WTC11 (cell line): ENCODE data around the gene ANKRD9. TPM values are rescaled to one million over a fixed set of nuclear protein-coding genes. Genes with fewer than 3 reads are reported as not detected.

Experiments used
- ATAC-seq: fragments of 200-7000 bp; cut with Tn5 transposase; 2 replicates; pipeline ENCODE4 v1.10.0; 2021; ENCODE audit warnings: mild to moderate bottlenecking, moderate library complexity
- CTCF ChIA-PET: fragments of 300-600 bp; sonication (Branson Sonifier 250); formaldehyde crosslinking; loops from one replicate; lab custom pipeline; 2021; ENCODE audit warnings: antibody characterized with exemption; lab: Charles Lee
- POLR2A ChIA-PET: fragments of 350-600 bp; sonication (Branson Sonifier 250); formaldehyde crosslinking; loops from one replicate; lab custom pipeline; 2021; ENCODE audit warnings: antibody characterized with exemption; lab: Charles Lee
- DNase-seq: peaks from one replicate; pipeline ENCODE4 v3.0.0; 2021; ENCODE audit warnings: low spot score
- H3K27ac Mint-ChIP-seq: 2 replicates; pipeline ENCODE4 v1.8.0; 2021; ENCODE audit warnings: mixed read lengths
- H3K27me3 Mint-ChIP-seq: 2 replicates; pipeline ENCODE4 v1.8.0; 2021; ENCODE audit warnings: low read depth, mild to moderate bottlenecking, moderate library complexity, mixed read lengths
- H3K36me3 Mint-ChIP-seq: 2 replicates; pipeline ENCODE4 v1.8.0; 2021; ENCODE audit warnings: mixed read lengths
- H3K4me1 Mint-ChIP-seq: 2 replicates; pipeline ENCODE4 v1.8.0; 2022; ENCODE audit warnings: mixed read lengths
- H3K4me3 Mint-ChIP-seq: 2 replicates; pipeline ENCODE4 v1.8.0; 2021; ENCODE audit warnings: mild to moderate bottlenecking, moderate library complexity, mixed read lengths
- H3K9me3 Mint-ChIP-seq: 2 replicates; pipeline ENCODE4 v1.8.0; 2021; ENCODE audit warnings: mixed read lengths
- CBFB ChIP-seq: sonication (generic); formaldehyde crosslinking; IDR thresholded peaks from 2 replicates; pipeline ENCODE4 v1.8.1; 2022; ENCODE audit warnings: mild to moderate bottlenecking, low read depth, missing genetic modification reagents
- CREB1 ChIP-seq: sonication (generic); formaldehyde crosslinking; IDR thresholded peaks from 2 replicates; pipeline ENCODE4 v1.8.0; 2023; ENCODE audit warnings: mild to moderate bottlenecking, missing genetic modification reagents
- ETV6 ChIP-seq: sonication (generic); formaldehyde crosslinking; IDR thresholded peaks from 2 replicates; pipeline ENCODE4 v1.8.1; 2022; ENCODE audit warnings: mild to moderate bottlenecking, missing genetic modification reagents
- FOXJ3 ChIP-seq: sonication (generic); formaldehyde crosslinking; IDR thresholded peaks from 2 replicates; pipeline ENCODE4 v1.9.0; 2021; ENCODE audit warnings: missing genetic modification reagents, mild to moderate bottlenecking, borderline replicate concordance
- KAT7 ChIP-seq: sonication (generic); formaldehyde crosslinking; IDR thresholded peaks from 2 replicates; pipeline ENCODE4 v1.8.1; 2023; ENCODE audit warnings: missing genetic modification reagents, mild to moderate bottlenecking, borderline replicate concordance
- NFATC4 ChIP-seq: fragments of 250-450 bp; sonication (Bioruptor Pico); IDR thresholded peaks from 2 replicates; pipeline ENCODE4 v1.9.0; 2021; ENCODE audit warnings: mild to moderate bottlenecking
- NFYB ChIP-seq: sonication (generic); formaldehyde crosslinking; conservative IDR thresholded peaks from 2 replicates; pipeline ENCODE4 v1.8.0; 2022; ENCODE audit warnings: low read depth, missing genetic modification reagents
- NR1H2 ChIP-seq: sonication (generic); formaldehyde crosslinking; IDR thresholded peaks from 2 replicates; pipeline ENCODE4 v1.9.0; 2021; ENCODE audit warnings: mild to moderate bottlenecking, moderate library complexity, missing genetic modification reagents
- SP1 ChIP-seq: sonication (generic); formaldehyde crosslinking; conservative IDR thresholded peaks from 2 replicates; pipeline ENCODE4 v1.8.1; 2022; ENCODE audit warnings: missing genetic modification reagents
- TCF7 ChIP-seq: sonication (generic); formaldehyde crosslinking; IDR thresholded peaks from 2 replicates; pipeline ENCODE4 v1.8.0; 2022; ENCODE audit warnings: mild to moderate bottlenecking, low read depth, missing genetic modification reagents, moderate library complexity
- ZNF121 ChIP-seq: sonication (generic); formaldehyde crosslinking; IDR thresholded peaks from 2 replicates; pipeline ENCODE4 v1.8.0; 2023; ENCODE audit warnings: missing genetic modification reagents
- ZNF317 ChIP-seq: sonication (generic); formaldehyde crosslinking; IDR thresholded peaks from 2 replicates; pipeline ENCODE4 v1.8.1; 2023; ENCODE audit warnings: low read depth, mild to moderate bottlenecking, moderate library complexity, missing genetic modification reagents, borderline replicate concordance
- ZNF396 ChIP-seq: fragments of 250-450 bp; sonication (Bioruptor Pico); IDR thresholded peaks from 2 replicates; pipeline ENCODE4 v1.8.0; 2021; ENCODE audit warnings: mild to moderate bottlenecking, moderate library complexity, borderline replicate concordance
- total RNA-seq: library from RNA; stranded (reverse); gene quantifications from 3 replicates; pipeline ENCODE4 v1.2.3, GENCODE V29; 2021
- TF ChIP-seq, protein P1 (sequence below): sonication (generic); formaldehyde crosslinking; IDR thresholded peaks from 2 replicates; pipeline ENCODE4 v1.8.0; 2022; ENCODE audit warnings: mild to moderate bottlenecking, missing genetic modification reagents
- TF ChIP-seq, protein P2 (sequence below): sonication (generic); formaldehyde crosslinking; IDR thresholded peaks from 2 replicates; pipeline ENCODE4 v1.8.1; 2023; ENCODE audit warnings: mild to moderate bottlenecking, missing genetic modification reagents
- TF ChIP-seq, protein P3 (sequence below): sonication (generic); formaldehyde crosslinking; IDR thresholded peaks from 2 replicates; pipeline ENCODE4 v1.8.1; 2023; ENCODE audit warnings: mild to moderate bottlenecking, missing genetic modification reagents
- TF ChIP-seq, protein P4 (sequence below): sonication (generic); formaldehyde crosslinking; IDR thresholded peaks from 2 replicates; pipeline ENCODE4 v1.8.1; 2023; ENCODE audit warnings: mild to moderate bottlenecking, missing genetic modification reagents, moderate library complexity
- TF ChIP-seq, protein P5 (sequence below): fragments of 250-450 bp; sonication (Bioruptor Pico); IDR thresholded peaks from 2 replicates; pipeline ENCODE4 v1.9.0; 2021; ENCODE audit warnings: mild to moderate bottlenecking
- TF ChIP-seq, protein P6 (sequence below): fragments of 250-450 bp; sonication (Bioruptor Pico); IDR thresholded peaks from 2 replicates; pipeline ENCODE4 v2.1.2; 2022; ENCODE audit warnings: mild to moderate bottlenecking, moderate library complexity
- TF ChIP-seq, protein P7 (sequence below): sonication (generic); formaldehyde crosslinking; IDR thresholded peaks from 2 replicates; pipeline ENCODE4 v1.8.0; 2023; ENCODE audit warnings: mild to moderate bottlenecking, missing genetic modification reagents
- TF ChIP-seq, protein P8 (sequence below): fragments of 250-450 bp; sonication (Bioruptor Pico); IDR thresholded peaks from 2 replicates; pipeline ENCODE4 v1.9.0; 2021; ENCODE audit warnings: mild to moderate bottlenecking

ANKRD9 gene
- total RNA-seq, 1 experiment from 2014 or later: 63.8 TPM

DNA sequence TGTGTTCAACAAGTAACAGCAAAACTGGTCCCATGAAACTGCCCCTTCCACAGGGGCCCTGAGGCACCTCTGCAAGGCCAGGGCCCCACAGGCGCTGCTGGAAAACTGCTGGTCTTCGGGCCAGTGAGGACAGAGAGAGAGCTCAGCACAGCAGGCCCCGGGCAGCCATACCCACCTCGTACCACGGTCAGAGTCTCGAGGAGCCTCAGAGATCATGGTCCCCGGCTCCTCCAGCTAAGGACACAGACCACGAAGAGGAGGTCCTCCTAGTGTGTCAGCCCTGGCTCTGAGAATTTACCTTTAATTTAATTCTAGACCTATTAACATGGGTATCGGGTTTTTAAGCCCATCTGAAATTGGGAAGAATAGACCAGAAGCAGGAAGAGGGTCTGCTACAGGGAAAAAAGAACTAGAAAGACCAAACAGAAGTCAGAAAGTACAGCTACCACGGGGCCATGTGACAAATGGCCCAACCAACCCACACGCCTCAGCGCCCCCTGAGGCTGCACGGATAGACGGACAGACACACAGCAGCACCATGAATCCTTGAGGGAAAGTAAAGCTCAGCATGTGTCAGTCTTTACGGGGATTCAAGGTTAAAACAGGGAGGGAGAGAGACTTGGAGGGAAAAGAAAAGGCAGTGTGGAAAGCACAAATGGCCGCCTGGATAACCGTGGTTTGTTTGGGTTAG is 22.9 kb downstream of the ANKRD9 start (continued):
- TF ChIP-seq, protein P1, sequence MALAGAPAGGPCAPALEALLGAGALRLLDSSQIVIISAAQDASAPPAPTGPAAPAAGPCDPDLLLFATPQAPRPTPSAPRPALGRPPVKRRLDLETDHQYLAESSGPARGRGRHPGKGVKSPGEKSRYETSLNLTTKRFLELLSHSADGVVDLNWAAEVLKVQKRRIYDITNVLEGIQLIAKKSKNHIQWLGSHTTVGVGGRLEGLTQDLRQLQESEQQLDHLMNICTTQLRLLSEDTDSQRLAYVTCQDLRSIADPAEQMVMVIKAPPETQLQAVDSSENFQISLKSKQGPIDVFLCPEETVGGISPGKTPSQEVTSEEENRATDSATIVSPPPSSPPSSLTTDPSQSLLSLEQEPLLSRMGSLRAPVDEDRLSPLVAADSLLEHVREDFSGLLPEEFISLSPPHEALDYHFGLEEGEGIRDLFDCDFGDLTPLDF (CRISPR knock-in tag): no peak
- TF ChIP-seq CREB1 (CRISPR knock-in tag) (no peak), KAT7 (CRISPR knock-in tag) (no peak), CBFB (no peak)
- TF ChIP-seq, protein P2, sequence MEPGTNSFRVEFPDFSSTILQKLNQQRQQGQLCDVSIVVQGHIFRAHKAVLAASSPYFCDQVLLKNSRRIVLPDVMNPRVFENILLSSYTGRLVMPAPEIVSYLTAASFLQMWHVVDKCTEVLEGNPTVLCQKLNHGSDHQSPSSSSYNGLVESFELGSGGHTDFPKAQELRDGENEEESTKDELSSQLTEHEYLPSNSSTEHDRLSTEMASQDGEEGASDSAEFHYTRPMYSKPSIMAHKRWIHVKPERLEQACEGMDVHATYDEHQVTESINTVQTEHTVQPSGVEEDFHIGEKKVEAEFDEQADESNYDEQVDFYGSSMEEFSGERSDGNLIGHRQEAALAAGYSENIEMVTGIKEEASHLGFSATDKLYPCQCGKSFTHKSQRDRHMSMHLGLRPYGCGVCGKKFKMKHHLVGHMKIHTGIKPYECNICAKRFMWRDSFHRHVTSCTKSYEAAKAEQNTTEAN (CRISPR knock-in tag): no peak

DNA sequence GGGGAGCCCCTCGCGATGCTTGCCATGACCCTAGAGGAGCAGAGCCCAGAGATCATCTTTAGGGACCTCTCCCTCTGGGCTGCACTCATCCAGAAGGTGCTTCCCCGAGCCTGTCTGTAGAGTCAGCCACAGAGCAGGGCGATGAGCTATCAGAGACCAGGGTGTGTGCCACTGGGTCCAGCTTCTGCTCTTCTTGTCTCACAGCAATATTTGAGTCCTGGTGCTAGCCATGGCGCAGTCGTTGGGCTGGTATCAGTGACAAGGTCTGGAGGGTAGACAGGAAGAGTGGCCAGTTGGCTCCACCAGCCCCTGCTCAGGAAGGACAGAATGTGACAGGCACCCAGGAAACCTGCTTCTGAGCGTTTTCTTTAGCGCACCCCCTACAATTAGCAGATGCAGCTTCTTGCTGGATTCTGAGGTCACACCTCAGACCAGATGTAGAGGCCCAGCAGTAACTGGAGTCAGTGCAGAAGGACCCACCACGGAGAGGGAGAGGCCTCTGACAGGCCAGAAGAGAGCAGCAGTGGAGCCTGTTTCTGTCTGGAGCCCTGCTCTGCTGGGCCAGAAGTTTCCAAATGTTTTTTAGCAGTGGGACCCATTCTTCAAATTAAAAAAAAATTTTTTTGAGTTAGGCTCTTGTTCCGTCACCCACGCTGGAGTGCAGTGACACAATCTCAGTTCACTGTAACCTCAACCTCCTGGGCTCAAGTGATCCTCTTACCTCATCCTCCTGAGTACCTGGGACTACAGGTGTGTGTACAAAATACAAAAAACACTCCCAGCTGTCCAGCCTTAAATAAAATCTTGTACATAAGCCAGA is 23.7 kb downstream of the ANKRD9 start:
- POLR2A ChIA-PET: no interaction called here
- H3K36me3 Mint-ChIP-seq: no peaks in the 10 kb centered on the region
- H3K4me3 Mint-ChIP-seq: no peak overlapping the region
- DNase-seq (no peak), ATAC-seq (no peak)
- CTCF ChIA-PET: interaction anchor here (1.5 to 2.5 kb wide), 4 partner anchors 12 to 48 kb away, joined by 6 to 11 read pairs (median 8); no protein-coding TSS in a partner anchor
- no peaks in the 10 kb centered on the region for H3K27me3 Mint-ChIP-seq
- no peaks in the 10 kb centered on the region for H3K4me1 Mint-ChIP-seq
- peaks cover 8% of the 10 kb centered on the region; the same call in 1 of the 2 replicates for H3K9me3 Mint-ChIP-seq
- peak overlapping the region; percentile 44; the same call in 1 of the 2 replicates for H3K27ac Mint-ChIP-seq
- TF ChIP-seq NFYB (CRISPR knock-in tag) (no peak), ZNF317 (CRISPR knock-in tag) (no peak), ZNF121 (no peak), NR1H2 (CRISPR knock-in tag) (no peak), SP1 (no peak), TCF7 (no peak), KAT7 (CRISPR knock-in tag) (no peak), FOXJ3 (CRISPR knock-in tag) (no peak), ZNF396 (CRISPR knock-in tag) (no peak), ETV6 (CRISPR knock-in tag) (no peak), NFATC4 (no peak)
- TF ChIP-seq, protein P3, sequence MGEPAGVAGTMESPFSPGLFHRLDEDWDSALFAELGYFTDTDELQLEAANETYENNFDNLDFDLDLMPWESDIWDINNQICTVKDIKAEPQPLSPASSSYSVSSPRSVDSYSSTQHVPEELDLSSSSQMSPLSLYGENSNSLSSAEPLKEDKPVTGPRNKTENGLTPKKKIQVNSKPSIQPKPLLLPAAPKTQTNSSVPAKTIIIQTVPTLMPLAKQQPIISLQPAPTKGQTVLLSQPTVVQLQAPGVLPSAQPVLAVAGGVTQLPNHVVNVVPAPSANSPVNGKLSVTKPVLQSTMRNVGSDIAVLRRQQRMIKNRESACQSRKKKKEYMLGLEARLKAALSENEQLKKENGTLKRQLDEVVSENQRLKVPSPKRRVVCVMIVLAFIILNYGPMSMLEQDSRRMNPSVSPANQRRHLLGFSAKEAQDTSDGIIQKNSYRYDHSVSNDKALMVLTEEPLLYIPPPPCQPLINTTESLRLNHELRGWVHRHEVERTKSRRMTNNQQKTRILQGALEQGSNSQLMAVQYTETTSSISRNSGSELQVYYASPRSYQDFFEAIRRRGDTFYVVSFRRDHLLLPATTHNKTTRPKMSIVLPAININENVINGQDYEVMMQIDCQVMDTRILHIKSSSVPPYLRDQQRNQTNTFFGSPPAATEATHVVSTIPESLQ (CRISPR knock-in tag): no peak
- TF ChIP-seq, protein P4, sequence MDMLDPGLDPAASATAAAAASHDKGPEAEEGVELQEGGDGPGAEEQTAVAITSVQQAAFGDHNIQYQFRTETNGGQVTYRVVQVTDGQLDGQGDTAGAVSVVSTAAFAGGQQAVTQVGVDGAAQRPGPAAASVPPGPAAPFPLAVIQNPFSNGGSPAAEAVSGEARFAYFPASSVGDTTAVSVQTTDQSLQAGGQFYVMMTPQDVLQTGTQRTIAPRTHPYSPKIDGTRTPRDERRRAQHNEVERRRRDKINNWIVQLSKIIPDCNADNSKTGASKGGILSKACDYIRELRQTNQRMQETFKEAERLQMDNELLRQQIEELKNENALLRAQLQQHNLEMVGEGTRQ: no peak
- TF ChIP-seq, protein P5, sequence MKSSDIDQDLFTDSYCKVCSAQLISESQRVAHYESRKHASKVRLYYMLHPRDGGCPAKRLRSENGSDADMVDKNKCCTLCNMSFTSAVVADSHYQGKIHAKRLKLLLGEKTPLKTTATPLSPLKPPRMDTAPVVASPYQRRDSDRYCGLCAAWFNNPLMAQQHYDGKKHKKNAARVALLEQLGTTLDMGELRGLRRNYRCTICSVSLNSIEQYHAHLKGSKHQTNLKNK (CRISPR knock-in tag): no peak
- TF ChIP-seq, protein P6, sequence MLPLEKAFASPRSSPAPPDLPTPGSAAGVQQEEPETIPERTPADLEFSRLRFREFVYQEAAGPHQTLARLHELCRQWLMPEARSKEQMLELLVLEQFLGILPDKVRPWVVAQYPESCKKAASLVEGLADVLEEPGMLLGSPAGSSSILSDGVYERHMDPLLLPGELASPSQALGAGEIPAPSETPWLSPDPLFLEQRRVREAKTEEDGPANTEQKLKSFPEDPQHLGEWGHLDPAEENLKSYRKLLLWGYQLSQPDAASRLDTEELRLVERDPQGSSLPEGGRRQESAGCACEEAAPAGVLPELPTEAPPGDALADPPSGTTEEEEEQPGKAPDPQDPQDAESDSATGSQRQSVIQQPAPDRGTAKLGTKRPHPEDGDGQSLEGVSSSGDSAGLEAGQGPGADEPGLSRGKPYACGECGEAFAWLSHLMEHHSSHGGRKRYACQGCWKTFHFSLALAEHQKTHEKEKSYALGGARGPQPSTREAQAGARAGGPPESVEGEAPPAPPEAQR (CRISPR knock-in tag): no peak
- TF ChIP-seq, protein P7, sequence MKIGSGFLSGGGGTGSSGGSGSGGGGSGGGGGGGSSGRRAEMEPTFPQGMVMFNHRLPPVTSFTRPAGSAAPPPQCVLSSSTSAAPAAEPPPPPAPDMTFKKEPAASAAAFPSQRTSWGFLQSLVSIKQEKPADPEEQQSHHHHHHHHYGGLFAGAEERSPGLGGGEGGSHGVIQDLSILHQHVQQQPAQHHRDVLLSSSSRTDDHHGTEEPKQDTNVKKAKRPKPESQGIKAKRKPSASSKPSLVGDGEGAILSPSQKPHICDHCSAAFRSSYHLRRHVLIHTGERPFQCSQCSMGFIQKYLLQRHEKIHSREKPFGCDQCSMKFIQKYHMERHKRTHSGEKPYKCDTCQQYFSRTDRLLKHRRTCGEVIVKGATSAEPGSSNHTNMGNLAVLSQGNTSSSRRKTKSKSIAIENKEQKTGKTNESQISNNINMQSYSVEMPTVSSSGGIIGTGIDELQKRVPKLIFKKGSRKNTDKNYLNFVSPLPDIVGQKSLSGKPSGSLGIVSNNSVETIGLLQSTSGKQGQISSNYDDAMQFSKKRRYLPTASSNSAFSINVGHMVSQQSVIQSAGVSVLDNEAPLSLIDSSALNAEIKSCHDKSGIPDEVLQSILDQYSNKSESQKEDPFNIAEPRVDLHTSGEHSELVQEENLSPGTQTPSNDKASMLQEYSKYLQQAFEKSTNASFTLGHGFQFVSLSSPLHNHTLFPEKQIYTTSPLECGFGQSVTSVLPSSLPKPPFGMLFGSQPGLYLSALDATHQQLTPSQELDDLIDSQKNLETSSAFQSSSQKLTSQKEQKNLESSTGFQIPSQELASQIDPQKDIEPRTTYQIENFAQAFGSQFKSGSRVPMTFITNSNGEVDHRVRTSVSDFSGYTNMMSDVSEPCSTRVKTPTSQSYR (CRISPR knock-in tag): no peak
- TF ChIP-seq, protein P8, sequence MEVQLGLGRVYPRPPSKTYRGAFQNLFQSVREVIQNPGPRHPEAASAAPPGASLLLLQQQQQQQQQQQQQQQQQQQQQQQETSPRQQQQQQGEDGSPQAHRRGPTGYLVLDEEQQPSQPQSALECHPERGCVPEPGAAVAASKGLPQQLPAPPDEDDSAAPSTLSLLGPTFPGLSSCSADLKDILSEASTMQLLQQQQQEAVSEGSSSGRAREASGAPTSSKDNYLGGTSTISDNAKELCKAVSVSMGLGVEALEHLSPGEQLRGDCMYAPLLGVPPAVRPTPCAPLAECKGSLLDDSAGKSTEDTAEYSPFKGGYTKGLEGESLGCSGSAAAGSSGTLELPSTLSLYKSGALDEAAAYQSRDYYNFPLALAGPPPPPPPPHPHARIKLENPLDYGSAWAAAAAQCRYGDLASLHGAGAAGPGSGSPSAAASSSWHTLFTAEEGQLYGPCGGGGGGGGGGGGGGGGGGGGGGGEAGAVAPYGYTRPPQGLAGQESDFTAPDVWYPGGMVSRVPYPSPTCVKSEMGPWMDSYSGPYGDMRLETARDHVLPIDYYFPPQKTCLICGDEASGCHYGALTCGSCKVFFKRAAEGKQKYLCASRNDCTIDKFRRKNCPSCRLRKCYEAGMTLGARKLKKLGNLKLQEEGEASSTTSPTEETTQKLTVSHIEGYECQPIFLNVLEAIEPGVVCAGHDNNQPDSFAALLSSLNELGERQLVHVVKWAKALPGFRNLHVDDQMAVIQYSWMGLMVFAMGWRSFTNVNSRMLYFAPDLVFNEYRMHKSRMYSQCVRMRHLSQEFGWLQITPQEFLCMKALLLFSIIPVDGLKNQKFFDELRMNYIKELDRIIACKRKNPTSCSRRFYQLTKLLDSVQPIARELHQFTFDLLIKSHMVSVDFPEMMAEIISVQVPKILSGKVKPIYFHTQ (CRISPR knock-in tag): no peak
